GM12878 (cell line): ENCODE data around the gene SRP68. TPM values are rescaled to one million over a fixed set of nuclear protein-coding genes. Genes with fewer than 3 reads are reported as not detected.

Experiments used
- ATAC-seq: fragments of 200-7000 bp; cut with Tn5 transposase; 3 replicates; pipeline ENCODE4 v1.9.1; 2020; ENCODE audit warnings: mild to moderate bottlenecking, moderate library complexity
- BruUV-seq: library from RNA; stranded (reverse); fragments of 400-500 nt; replicated peaks from 2 replicates; lab custom pipeline; 2021; lab: Mats Ljungman, UMichigan
- CTCF ChIA-PET: fragments of 300-600 bp; sonication (Branson Sonifier 250); formaldehyde crosslinking; extraction: SDS; loops from one replicate; lab custom pipeline; 2021; ENCODE audit warnings: inconsistent platforms; lab: Yijun Ruan, JAX
- POLR2A ChIA-PET: fragments of 350-600 bp; formaldehyde crosslinking; extraction: SDS; loops from one replicate; lab custom pipeline; 2021; ENCODE audit warnings: inconsistent platforms; lab: Charles Lee
- RAD21 ChIA-PET: fragments of 300-600 bp; sonication (Branson Sonifier 250); formaldehyde crosslinking; loops from one replicate; lab custom pipeline; 2023; ENCODE audit warnings: antibody characterized with exemption; ENCODE audit not compliant: unreplicated experiment; lab: Charles Lee
- SMC1A ChIA-PET: fragments of 300-600 bp; sonication (Branson Sonifier 250); formaldehyde crosslinking; loops from one replicate; lab custom pipeline; 2023; ENCODE audit not compliant: unreplicated experiment, uncharacterized antibody; lab: Charles Lee
- DNase-seq: peaks from one replicate; pipeline ENCODE4 v3.0.0-alpha.2; 2011; ENCODE audit warnings: low read depth, low spot score
- FAIRE-seq: peaks from 3 replicates; lab custom pipeline; 2011; peaks lifted over from hg19 to GRCh38; lab: Jason Lieb, UNC
- H2AFZ ChIP-seq: 2 replicates; pipeline ENCODE4 v1.6.0; 2011; ENCODE audit warnings: low read depth, low read length, control low read depth; ENCODE audit not compliant: control insufficient read depth
- H3K27ac ChIP-seq: 2 replicates; pipeline ENCODE4 v1.5.1; 2011; ENCODE audit warnings: control low read depth; ENCODE audit not compliant: control insufficient read depth, insufficient read depth
- H3K27me3 ChIP-seq, 2 experiments: replicated peaks in 1 of 2; 2 replicates each; pipeline versions ENCODE4 v1.6.0 to v1.6.1; 2011; ENCODE audit warnings: low read length in 1 of 2; ENCODE audit not compliant: control insufficient read depth in 2 of 2, insufficient read depth in 2 of 2
- H3K36me3 ChIP-seq, 2 experiments: 2 replicates each; pipeline ENCODE4 v1.5.1; 2011; ENCODE audit warnings: low read length in 1 of 2; ENCODE audit not compliant: control insufficient read depth in 2 of 2, insufficient read depth in 2 of 2
- H3K4me1 ChIP-seq: 2 replicates; pipeline ENCODE4 v1.6.1; 2011; ENCODE audit warnings: mild to moderate bottlenecking, low read length, moderate library complexity, mixed read lengths; ENCODE audit not compliant: control insufficient read depth, insufficient read depth
- H3K4me2 ChIP-seq: 2 replicates; pipeline ENCODE4 v1.6.0; 2011; ENCODE audit warnings: control low read depth; ENCODE audit not compliant: control insufficient read depth, insufficient read depth
- H3K4me3 ChIP-seq: fragments of 200-600 bp; sonication (generic); 2 replicates; pipeline ENCODE4 v1.5.1; 2016
- H3K79me2 ChIP-seq: 2 replicates; pipeline ENCODE4 v1.6.0; 2011; ENCODE audit warnings: low read length; ENCODE audit not compliant: control insufficient read depth, insufficient read depth
- H3K9ac ChIP-seq: 2 replicates; pipeline ENCODE4 v1.8.0; 2011; ENCODE audit warnings: low read length, control low read depth, mixed read lengths; ENCODE audit not compliant: control insufficient read depth, insufficient read depth
- H3K9me3 ChIP-seq: replicated peaks from 3 replicates; pipeline ENCODE4 v1.5.1; 2011; ENCODE audit warnings: mild to moderate bottlenecking, low read length; ENCODE audit not compliant: control insufficient read depth, insufficient read depth
- H4K20me1 ChIP-seq: 2 replicates; pipeline ENCODE4 v1.6.0; 2011; ENCODE audit not compliant: control insufficient read depth, insufficient read depth
- HDAC6 ChIP-seq: fragments of 200-600 bp; sonication (generic); IDR thresholded peaks from one replicate; pipeline ENCODE4 v1.8.0; 2017; ENCODE audit warnings: antibody characterized with exemption; ENCODE audit not compliant: unreplicated experiment
- POU2F2 ChIP-seq: IDR thresholded peaks from 3 replicates; pipeline ENCODE4 v1.6.1; 2011; ENCODE audit warnings: low read depth, mild to moderate bottlenecking, low read length, borderline replicate concordance
- SUZ12 ChIP-seq: fragments of 200-600 bp; sonication (generic); IDR thresholded peaks from one replicate; pipeline ENCODE4 v1.6.1; 2018; ENCODE audit warnings: antibody characterized with exemption, mild to moderate bottlenecking; ENCODE audit not compliant: unreplicated experiment
- WGBS: methylation state at CpG from one replicate; pipeline ENCODE4 v1.1.6; 2016; ENCODE audit warnings: low lambda C conversion rate; ENCODE audit not compliant: insufficient replicate concordance, insufficient coverage; ENCODE audit errors: missing lambda C conversion rate; 5-methylcytosine and 5-hydroxymethylcytosine counted together
- in situ Hi-C: fragments of 300-500 bp; cut with MboI; formaldehyde crosslinking; loops from 9 replicates; pipeline ENCODE4 v1.14.3; 2018; ENCODE audit warnings: mixed read lengths
- intact Hi-C: fragments of 100-400 bp; cut with micrococcal nuclease; formaldehyde crosslinking; loops from one replicate; pipeline ENCODE4 v1.14.2; 2022; ENCODE audit not compliant: unreplicated experiment
- polyA plus RNA-seq, 11 experiments: library from polyadenylated mRNA; depleted of rRNA in 4 of 11; unstranded in 6 of 11; stranded (reverse) in 5 of 11; fragments of >200 nt; fragmentation: Nextera tagmentation in 4 of 11; fragmentation: Illumina TruSeq in 1 of 11; extraction: Ambion mirVana in 4 of 11; extraction: Trizol in 1 of 11; gene quantifications; 1 replicate in 1 of 11; 2 replicates in 10 of 11; pipeline versions ENCODE4 v1.2.1 to v1.2.3, GENCODE V29; 2011 to 2016; ENCODE audit warnings: inconsistent platforms in 2 of 11, missing spikeins in 2 of 11, low read depth in 1 of 11
- total RNA-seq, 4 experiments: library from RNA; depleted of rRNA in 3 of 4; stranded (reverse); fragments of >200 nt in 3 of 4; fragmentation: Illumina TruSeq in 1 of 4; extraction: Trizol in 1 of 4; gene quantifications; 2 replicates each; pipeline versions ENCODE4 v1.2.1 to v1.2.3, GENCODE V29; 2013 to 2021

Gene SRP68
- total and polyA plus RNA-seq, 10 of the 15 experiments (the other 5 are each of a cell fraction or from before 2014, with no cell fraction given), result 24.7 to 89.7 (median 62.7) TPM

DNA sequence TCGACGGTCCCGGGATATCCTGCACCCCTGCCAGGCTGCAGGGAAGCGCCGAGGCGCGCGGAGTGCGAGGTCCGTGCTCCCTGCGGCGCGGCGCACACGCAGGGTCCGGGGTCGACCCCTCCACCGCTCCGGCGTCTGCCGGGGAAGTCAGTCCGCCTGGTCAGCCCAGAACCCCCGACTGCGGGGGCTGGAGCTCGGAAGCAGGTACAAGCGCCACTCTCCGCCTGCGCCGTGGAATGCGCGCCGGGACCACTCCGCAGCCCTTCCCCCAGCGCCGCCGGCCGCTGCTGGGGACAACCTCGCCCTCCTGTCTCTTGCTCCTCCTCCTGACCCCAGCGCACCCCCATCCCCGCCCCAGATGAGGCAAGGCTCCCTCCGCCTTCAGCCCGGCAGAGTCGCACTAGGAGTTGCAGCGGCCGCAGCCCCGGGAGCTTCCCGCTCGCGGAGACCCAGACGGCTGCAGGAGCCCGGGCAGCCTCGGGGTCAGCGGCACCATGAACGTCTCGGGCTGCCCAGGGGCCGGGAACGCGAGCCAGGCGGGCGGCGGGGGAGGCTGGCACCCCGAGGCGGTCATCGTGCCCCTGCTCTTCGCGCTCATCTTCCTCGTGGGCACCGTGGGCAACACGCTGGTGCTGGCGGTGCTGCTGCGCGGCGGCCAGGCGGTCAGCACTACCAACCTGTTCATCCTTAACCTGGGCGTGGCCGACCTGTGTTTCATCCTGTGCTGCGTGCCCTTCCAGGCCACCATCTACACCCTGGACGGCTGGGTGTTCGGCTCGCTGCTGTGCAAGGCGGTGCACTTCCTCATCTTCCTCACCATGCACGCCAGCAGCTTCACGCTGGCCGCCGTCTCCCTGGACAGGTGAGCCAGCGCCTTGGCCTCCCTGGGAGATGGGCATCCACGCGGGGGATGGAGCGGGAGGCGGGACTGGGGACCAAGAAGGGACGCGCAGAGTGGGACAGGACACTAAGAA lies 2.4 kb upstream of the SRP68 start, which contains the start of gene GALR2:
Gene GALR2, plus strand, starts transcription at position 392 of the 974 bp plus-strand sequence. Its CDS starts 103 bp downstream, at position 495.
- DNase-seq, result no peak
- POLR2A ChIA-PET, result no interaction called here
- BruUV-seq, result no TSS peak
- no peak for FAIRE-seq
- RAD21 ChIA-PET, result no interaction called here
- Histone ChIP-seq H3K27me3 (peaks cover 7 to 26% of the 10 kb centered on the region in 2 experiments; a peak in 3 of 4 replicates), H3K4me2 (no peak within 1 kb of the TSS), H3K36me3 (no peaks in the 10 kb centered on the region; a peak in 1 of 4 replicates), H3K9ac (no peak within 1 kb of the TSS), H3K27ac (no peak within 1 kb of the TSS), H4K20me1 (no peaks in the 10 kb centered on the region), H3K4me3 (no peak within 1 kb of the TSS), H3K79me2 (peaks cover 26% of the 10 kb centered on the region), H3K9me3 (no peaks in the 10 kb centered on the region), H2AFZ (no peak within 1 kb of the TSS), H3K4me1 (peaks cover 3% of the 10 kb centered on the region; the same call in 1 of the 2 replicates)
- intact Hi-C loops, result no loop called here
- ATAC-seq, result no peak
- in situ Hi-C loops, result no loop called here
- SMC1A ChIA-PET, result no interaction called here
- CTCF ChIA-PET, result no interaction called here
- WGBS, result 43% methylated on average over 76 of the region's 92 CpGs
- TF ChIP-seq HDAC6, result peak; percentile 40
- TF ChIP-seq POU2F2, result no peak
- TF ChIP-seq SUZ12, result peak; percentile 50
